Kidney glomerular epithelial cell (primary cell): ENCODE data around the gene ZC3HAV1.
"Not testable (repeated sequence)": the region's sequence is repeated elsewhere in the genome, so short reads cannot be mapped to it uniquely, and the experiment has no call there.

Experiments used
- DNase-seq: peaks from one replicate; lab custom pipeline; 2025; lab: John Stamatoyannopoulos, UW

Gene ZC3HAV1

GRCh38 chr7:139049936-139050335 lies 59.6 kb downstream of the ZC3HAV1 start:
- no peak for DNase-seq

- no peak for DNase-seq
Observed at GRCh38 chr7:139049111-139049510, 60.4 kb downstream of the ZC3HAV1 start.

GRCh38 chr7:139047970-139048369 lies 61.5 kb downstream of the ZC3HAV1 start:
- DNase-seq = no peak

GRCh38 chr7:139046143-139046542 lies 63.4 kb downstream of the ZC3HAV1 start:
- DNase-seq = no peak

- DNase-seq = no peak
Observed at GRCh38 chr7:139044813-139045794, 64.4 kb downstream of the ZC3HAV1 start.

GRCh38 chr7:139043823-139044812 lies 65.4 kb downstream of the ZC3HAV1 start:
- DNase-seq = no peak

GRCh38 chr7:139041378-139042085 lies 68.0 kb downstream of the ZC3HAV1 start:
- no peak for DNase-seq

GRCh38 chr7:139038691-139039090 lies 70.8 kb downstream of the ZC3HAV1 start:
- no peak for DNase-seq

- DNase-seq = no peak
Observed at GRCh38 chr7:139036901-139037300, 72.6 kb downstream of the ZC3HAV1 start.

GRCh38 chr7:139035586-139036353 lies 73.8 kb downstream of the ZC3HAV1 start, which contains the start of gene ZC3HAV1L:
ZC3HAV1L (minus strand) TSS chr7:139036042; CDS start chr7:139036017, 25 bp downstream.
- peak; percentile 60 for DNase-seq

- no peak for DNase-seq
Observed at GRCh38 chr7:139034855-139035585, 74.5 kb downstream of the ZC3HAV1 start.

GRCh38 chr7:139034336-139034735 lies 75.2 kb downstream of the ZC3HAV1 start:
- peak; percentile 3 for DNase-seq

GRCh38 chr7:139033346-139034114 lies 76.0 kb downstream of the ZC3HAV1 start:
- DNase-seq = peak; percentile 72

GRCh38 chr7:139032473-139032872 lies 77.0 kb downstream of the ZC3HAV1 start:
- DNase-seq = no peak

- DNase-seq = no peak
Observed at GRCh38 chr7:139029353-139029752, 80.2 kb downstream of the ZC3HAV1 start.

GRCh38 chr7:139026551-139026950 lies 83.0 kb downstream of the ZC3HAV1 start:
- no peak for DNase-seq

- not testable (repeated sequence) for DNase-seq
Observed at GRCh38 chr7:139025861-139026260, 83.7 kb downstream of the ZC3HAV1 start.

- DNase-seq = no peak
Observed at GRCh38 chr7:139023076-139023475, 86.4 kb downstream of the ZC3HAV1 start.

- DNase-seq = no peak
Observed at GRCh38 chr7:139022286-139022685, 87.2 kb downstream of the ZC3HAV1 start.
